Measurements from ENCODE around the gene MAP1LC3B2. TPM values are rescaled to one million over a fixed set of nuclear protein-coding genes. Genes with fewer than 3 reads are reported as not detected.

The MAP1LC3B2 gene
- total and polyA plus RNA-seq, 2 of the 8 experiments (the other 6 are each of a cell fraction or from before 2014, with no cell fraction given): 0.39 to 1.5 TPM

GRCh38 chr12:116552773-116553373 lies 6.3 kb upstream of the MAP1LC3B2 start:
- no peaks in the 10 kb centered on the region for H3K79me2 ChIP-seq (ENCODE audit: control insufficient read depth in 1 of 2, insufficient read depth in 2 of 2, low read length in 2 of 2)
- H2BK20ac ChIP-seq (ENCODE audit: low read length): no peak overlapping the region
- ChIA-PET POLR2A (ENCODE audit: partially characterized antibody) (interaction anchor here (2.1 kb wide), 1 partner anchor 47 kb away, joined by 5 read pairs; no protein-coding TSS in a partner anchor), CTCF (ENCODE audit: partially characterized antibody) (no interaction called here)
- no peak overlapping the region for H3K4ac ChIP-seq (replicated peaks; ENCODE audit: insufficient read length, low read depth, low read length)
- no peak overlapping the region for H3K23ac ChIP-seq (ENCODE audit: insufficient read length)
- no peak overlapping the region for H3K27ac ChIP-seq (ENCODE audit: low read depth, low read length)
- peaks cover 6% of the 10 kb centered on the region; the same call in 1 of the 2 replicates for H3K23me2 ChIP-seq (ENCODE audit: low read depth, low read length)
- DNase-seq (ENCODE audit: low read depth in 1 of 2, low spot score in 2 of 2) (no peak), FAIRE-seq (no peak)
- no peak overlapping the region for H3K4me2 ChIP-seq (ENCODE audit: insufficient read depth in 1 of 2, low read depth in 2 of 2, low read length in 2 of 2)
- no peaks in the 10 kb centered on the region for H3K9me3 ChIP-seq (ENCODE audit: insufficient read depth in 2 of 2, low read depth in 1 of 2, low read length in 1 of 2)
- no peak overlapping the region for H3K14ac ChIP-seq (ENCODE audit: insufficient read length)
- no peak overlapping the region for H2AFZ ChIP-seq (ENCODE audit: low read length)
- H4K20me1 ChIP-seq (replicated peaks in 1 of 2; ENCODE audit: control insufficient read depth in 1 of 2, insufficient read depth in 2 of 2, low read length in 2 of 2): no peaks in the 10 kb centered on the region
- no peak overlapping the region for H4K8ac ChIP-seq (ENCODE audit: extremely low read depth, insufficient read depth, low read length)
- H2BK12ac ChIP-seq (ENCODE audit: low read depth, low read length): no peak overlapping the region
- no peak overlapping the region for H3K9ac ChIP-seq (replicated peaks in 1 of 4; ENCODE audit: extremely low read depth in 1 of 4, low read depth in 3 of 4, low read length in 3 of 4)
- no peaks in the 10 kb centered on the region for H3K79me1 ChIP-seq (ENCODE audit: low read depth, low read length)
- H3K4me1 ChIP-seq (replicated peaks in 1 of 4; ENCODE audit: control insufficient read depth in 3 of 4, insufficient read depth in 4 of 4, low read length in 3 of 4): no peaks in the 10 kb centered on the region
- H4K5ac ChIP-seq (ENCODE audit: insufficient read length, low read depth, low read length): no peak overlapping the region
- no peak overlapping the region for H3K4me3 ChIP-seq (ENCODE audit: extremely low read depth in 1 of 4, insufficient read depth in 2 of 4, low read depth in 3 of 4, low read length in 4 of 4)
- no peak overlapping the region for H2BK15ac ChIP-seq (ENCODE audit: low read length)
- no peak overlapping the region for H2BK120ac ChIP-seq (replicated peaks; ENCODE audit: low read depth, low read length)
- H3K56ac ChIP-seq (replicated peaks; ENCODE audit: insufficient read length, low read depth, low read length): no peak overlapping the region
- H2AK5ac ChIP-seq (ENCODE audit: low read depth, low read length): no peak overlapping the region
- no peak overlapping the region for H2BK5ac ChIP-seq (ENCODE audit: low read depth, low read length)
- no peak overlapping the region for H4K91ac ChIP-seq (replicated peaks; ENCODE audit: insufficient read length, low read length)
- H3K27me3 ChIP-seq (replicated peaks in 1 of 4; ENCODE audit: control insufficient read depth in 3 of 4, extremely low read depth in 1 of 4, insufficient read depth in 3 of 4, low read length in 3 of 4): no peaks in the 10 kb centered on the region
- 90% methylated on average over 17 of the region's 17 CpGs; no CpG with 5 or more reads in 1 of the 2 experiments for WGBS, 2 experiments (ENCODE audit: extremely low coverage in 1 of 2, insufficient coverage in 1 of 2, insufficient read length in 1 of 2, insufficient replicate concordance in 2 of 2, low coverage in 1 of 2, low lambda C conversion rate in 2 of 2, missing lambda C conversion rate in 1 of 2)
- H3K18ac ChIP-seq (ENCODE audit: extremely low read depth, low read length): no peak overlapping the region
- H3K36me3 ChIP-seq (ENCODE audit: control insufficient read depth in 2 of 4, insufficient read depth in 4 of 4, low read length in 3 of 4): no peaks in the 10 kb centered on the region
- TF ChIP-seq HDAC2 (IDR thresholded peaks at IDR 0.05; ENCODE audit: borderline replicate concordance in 1 of 2, low read depth in 2 of 2, low read length in 2 of 2) (no peak), YY1 (IDR thresholded peaks at IDR 0.05; ENCODE audit: low read depth, low read length) (no peak), RXRA (IDR thresholded peaks at IDR 0.05; ENCODE audit: insufficient read depth, low read depth, low read length) (no peak), CHD1 (IDR thresholded peaks at IDR 0.05; ENCODE audit: low read depth, low read length) (no peak), KDM5A (IDR thresholded peaks at IDR 0.05; ENCODE audit: low read length) (no peak), POU5F1 (IDR thresholded peaks at IDR 0.05; ENCODE audit: low read depth, low read length) (no peak), JUND (IDR thresholded peaks at IDR 0.05; ENCODE audit: low read length) (no peak), ASH2L (IDR thresholded peaks at IDR 0.05; ENCODE audit: low read length) (no peak), SAP30 (IDR thresholded peaks at IDR 0.05; ENCODE audit: insufficient read depth, insufficient replicate concordance, low read length) (no peak), EP300 (IDR thresholded peaks at IDR 0.05; ENCODE audit: borderline replicate concordance in 1 of 2, low read depth in 2 of 2, low read length in 2 of 2) (no peak), POLR2A (IDR thresholded peaks at IDR 0.05; ENCODE audit: control extremely low read depth in 1 of 2, low read depth in 2 of 2, low read length in 2 of 2) (no peak), SP2 (IDR thresholded peaks at IDR 0.05; ENCODE audit: low read length) (no peak), CBX8 (IDR thresholded peaks at IDR 0.05; ENCODE audit: borderline replicate concordance, low read depth, low read length) (no peak), SIN3A (conservative IDR thresholded peaks at IDR 0.05 in 1 of 2, IDR thresholded peaks at IDR 0.05 in 1 of 2; ENCODE audit: low read depth in 1 of 2, low read length in 2 of 2) (no peak)

Measured in H1 (cell line).